ENCODE data around the gene MAP4K5.

- TF ChIP-seq CEBPB (IDR thresholded peaks at IDR 0.05; ENCODE audit: low read depth, low read length) (no peak), MAZ (IDR thresholded peaks at IDR 0.05; ENCODE audit: borderline replicate concordance, low read depth, low read length) (no peak), ELK1 (IDR thresholded peaks at IDR 0.05; ENCODE audit: borderline replicate concordance, low read depth, low read length) (no peak), SMC3 (IDR thresholded peaks at IDR 0.05; ENCODE audit: low read depth, low read length) (no peak), POLR2A (IDR thresholded peaks at IDR 0.05; ENCODE audit: low read depth, low read length) (no peak), MXI1 (IDR thresholded peaks at IDR 0.05; ENCODE audit: borderline replicate concordance, low read depth, low read length) (no peak), MAFK (IDR thresholded peaks at IDR 0.05; ENCODE audit: low read depth, low read length) (no peak)
- TF ChIP-seq, protein P1, sequence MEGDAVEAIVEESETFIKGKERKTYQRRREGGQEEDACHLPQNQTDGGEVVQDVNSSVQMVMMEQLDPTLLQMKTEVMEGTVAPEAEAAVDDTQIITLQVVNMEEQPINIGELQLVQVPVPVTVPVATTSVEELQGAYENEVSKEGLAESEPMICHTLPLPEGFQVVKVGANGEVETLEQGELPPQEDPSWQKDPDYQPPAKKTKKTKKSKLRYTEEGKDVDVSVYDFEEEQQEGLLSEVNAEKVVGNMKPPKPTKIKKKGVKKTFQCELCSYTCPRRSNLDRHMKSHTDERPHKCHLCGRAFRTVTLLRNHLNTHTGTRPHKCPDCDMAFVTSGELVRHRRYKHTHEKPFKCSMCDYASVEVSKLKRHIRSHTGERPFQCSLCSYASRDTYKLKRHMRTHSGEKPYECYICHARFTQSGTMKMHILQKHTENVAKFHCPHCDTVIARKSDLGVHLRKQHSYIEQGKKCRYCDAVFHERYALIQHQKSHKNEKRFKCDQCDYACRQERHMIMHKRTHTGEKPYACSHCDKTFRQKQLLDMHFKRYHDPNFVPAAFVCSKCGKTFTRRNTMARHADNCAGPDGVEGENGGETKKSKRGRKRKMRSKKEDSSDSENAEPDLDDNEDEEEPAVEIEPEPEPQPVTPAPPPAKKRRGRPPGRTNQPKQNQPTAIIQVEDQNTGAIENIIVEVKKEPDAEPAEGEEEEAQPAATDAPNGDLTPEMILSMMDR (conservative IDR thresholded peaks at IDR 0.05; ENCODE audit: low read depth, low read length): no peak
Observed at GRCh38 chr14:50497351-50497750, 35.0 kb downstream of the MAP4K5 start.

Data from IMR-90 (cell line).